Measurements from ENCODE around the gene NPIPA5. TPM values are rescaled to one million over a fixed set of nuclear protein-coding genes. Genes with fewer than 3 reads are reported as not detected.
"Not testable (repeated sequence)": the region's sequence is repeated elsewhere in the genome, so short reads cannot be mapped to it uniquely, and the experiment has no call there.

The NPIPA5 gene
- total RNA-seq, 2 experiments from 2014 or later, result 11.5 to 14.9 TPM

DNA sequence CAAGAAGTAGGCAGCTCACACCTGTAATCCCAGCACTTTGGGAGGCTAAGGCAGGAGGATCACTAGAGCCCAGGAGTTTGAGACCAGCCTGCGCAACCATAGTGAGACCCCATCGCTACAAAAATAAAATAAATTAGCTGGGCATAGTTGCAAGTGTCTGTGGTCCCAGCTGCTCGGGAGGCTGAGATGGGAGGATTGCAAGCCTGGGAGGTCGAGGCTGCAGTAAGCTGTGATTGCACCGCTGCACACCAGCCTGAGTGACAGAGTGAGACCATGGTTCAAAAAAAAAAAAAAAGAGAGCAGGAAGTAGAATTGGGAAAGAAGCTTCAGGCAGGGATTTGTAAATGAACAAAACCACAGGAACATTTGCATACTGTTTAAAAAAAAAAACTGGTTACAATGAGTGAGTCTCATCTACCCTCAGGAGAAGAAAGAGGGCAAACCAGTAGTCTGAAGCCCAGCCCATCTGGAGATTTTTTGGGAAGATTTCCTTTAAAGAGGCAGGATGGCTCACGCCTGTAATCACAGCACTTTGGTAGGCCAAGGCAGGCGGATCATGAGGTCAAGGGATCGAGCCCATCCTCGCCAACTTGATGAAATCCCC, 25.4 kb upstream of the NPIPA5 start:
- Mint-ChIP-seq H3K4me3 (no peak overlapping the region), H3K36me3 (no peaks in the 10 kb centered on the region), H3K27ac (no peak overlapping the region), H3K9me3 (no peaks in the 10 kb centered on the region), H3K27me3 (peaks cover 3% of the 10 kb centered on the region), H3K4me1 (ENCODE audit: low read depth) (no peaks in the 10 kb centered on the region)
- ChIA-PET CTCF (interaction anchor here (0.7 kb wide), 1 partner anchor 419 kb away, joined by 3 read pairs; no protein-coding TSS in a partner anchor), POLR2A (no interaction called here)
- intact Hi-C loops (cut with micrococcal nuclease), result no loop called here
- DNase-seq, result no peak

DNA sequence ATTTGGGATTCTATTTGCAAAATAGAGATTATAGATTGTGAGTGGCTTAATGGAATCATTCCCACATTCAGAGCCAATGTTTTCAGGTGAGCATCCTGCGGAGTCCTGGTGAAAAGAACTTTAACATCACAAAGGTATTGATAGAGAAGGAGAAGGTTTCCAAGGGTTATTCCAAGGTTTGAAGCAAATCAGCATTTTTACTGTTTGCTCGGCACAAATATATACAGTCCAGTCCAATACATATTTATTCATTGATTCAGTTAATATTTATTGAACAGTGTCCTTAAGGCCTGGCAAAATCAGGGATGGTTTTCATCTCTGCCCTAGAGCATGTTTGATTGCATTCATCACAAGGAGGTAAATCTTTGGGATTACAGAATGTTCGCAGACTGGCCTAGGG, 23.9 kb upstream of the NPIPA5 start:
- DNase-seq, result no peak
- ChIA-PET CTCF (no interaction called here), POLR2A (no interaction called here)
- no peaks in the 10 kb centered on the region for H3K36me3 Mint-ChIP-seq
- no peaks in the 10 kb centered on the region for H3K9me3 Mint-ChIP-seq
- peaks cover 5% of the 10 kb centered on the region for H3K27me3 Mint-ChIP-seq
- intact Hi-C loops (cut with micrococcal nuclease), result no loop called here
- no peak overlapping the region for H3K4me3 Mint-ChIP-seq
- H3K27ac Mint-ChIP-seq, result no peak overlapping the region
- no peaks in the 10 kb centered on the region for H3K4me1 Mint-ChIP-seq (ENCODE audit: low read depth)

GRCh38 chr16:15400314-15400713, 22.2 kb upstream of the NPIPA5 start:
- H3K9me3 Mint-ChIP-seq; DNase-seq; intact Hi-C loops (cut with micrococcal nuclease); H3K27ac Mint-ChIP-seq; H3K4me3 Mint-ChIP-seq; H3K4me1 Mint-ChIP-seq (ENCODE audit: low read depth); CTCF ChIA-PET; H3K36me3 Mint-ChIP-seq; POLR2A ChIA-PET: not testable (repeated sequence)
- peaks cover 15% of the 10 kb centered on the region for H3K27me3 Mint-ChIP-seq

GRCh38 chr16:15399317-15399716, 21.2 kb upstream of the NPIPA5 start:
- no peaks in the 10 kb centered on the region for H3K9me3 Mint-ChIP-seq
- no peak for DNase-seq
- ChIA-PET POLR2A (no interaction called here), CTCF (no interaction called here)
- H3K27me3 Mint-ChIP-seq, result peaks cover 20% of the 10 kb centered on the region
- H3K4me1 Mint-ChIP-seq (ENCODE audit: low read depth), result no peaks in the 10 kb centered on the region
- H3K27ac Mint-ChIP-seq, result no peak overlapping the region
- no peak overlapping the region for H3K4me3 Mint-ChIP-seq
- H3K36me3 Mint-ChIP-seq, result no peaks in the 10 kb centered on the region
- intact Hi-C loops (cut with micrococcal nuclease), result no loop called here

DNA sequence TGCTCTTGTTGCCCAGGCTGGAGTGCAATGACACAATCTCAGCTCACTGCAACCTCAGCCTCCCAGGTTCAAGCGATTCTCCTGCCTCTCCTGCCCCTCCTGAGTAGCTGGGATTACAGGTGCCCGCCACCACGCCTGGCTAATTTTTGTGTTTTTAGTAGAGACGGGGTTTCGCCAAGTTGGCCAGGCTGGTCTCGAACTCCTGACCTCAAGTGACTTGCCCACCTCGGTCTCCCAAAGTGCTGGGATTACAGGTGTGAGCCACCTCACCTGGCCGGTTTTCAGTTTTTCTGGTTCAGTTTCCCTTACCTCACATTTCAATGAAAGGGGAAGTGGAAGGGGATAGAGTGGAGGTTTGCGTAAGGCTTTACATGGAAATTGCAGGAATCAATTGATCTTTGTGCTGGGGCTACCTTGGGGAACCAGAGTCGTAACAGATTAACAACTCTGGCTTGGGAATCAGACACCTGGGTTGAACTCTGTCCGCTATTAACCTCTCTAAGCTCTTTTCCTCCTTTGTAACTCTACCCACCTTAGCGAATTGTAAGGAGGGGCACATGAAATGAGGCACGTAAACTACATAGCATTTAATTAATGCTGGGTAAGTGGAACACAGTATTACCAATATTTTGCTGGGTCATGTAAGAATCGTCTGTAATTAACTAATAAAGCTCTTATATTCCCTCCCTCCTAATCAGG, 20.7 kb upstream of the NPIPA5 start:
- POLR2A ChIA-PET, result no interaction called here
- H3K9me3 Mint-ChIP-seq, result no peaks in the 10 kb centered on the region
- H3K4me3 Mint-ChIP-seq, result no peak overlapping the region
- DNase-seq, result no peak
- CTCF ChIA-PET, result no interaction called here
- intact Hi-C loops (cut with micrococcal nuclease), result no loop called here
- H3K4me1 Mint-ChIP-seq (ENCODE audit: low read depth), result no peaks in the 10 kb centered on the region
- H3K36me3 Mint-ChIP-seq, result no peaks in the 10 kb centered on the region
- H3K27ac Mint-ChIP-seq, result no peak overlapping the region
- H3K27me3 Mint-ChIP-seq, result peaks cover 22% of the 10 kb centered on the region

DNA sequence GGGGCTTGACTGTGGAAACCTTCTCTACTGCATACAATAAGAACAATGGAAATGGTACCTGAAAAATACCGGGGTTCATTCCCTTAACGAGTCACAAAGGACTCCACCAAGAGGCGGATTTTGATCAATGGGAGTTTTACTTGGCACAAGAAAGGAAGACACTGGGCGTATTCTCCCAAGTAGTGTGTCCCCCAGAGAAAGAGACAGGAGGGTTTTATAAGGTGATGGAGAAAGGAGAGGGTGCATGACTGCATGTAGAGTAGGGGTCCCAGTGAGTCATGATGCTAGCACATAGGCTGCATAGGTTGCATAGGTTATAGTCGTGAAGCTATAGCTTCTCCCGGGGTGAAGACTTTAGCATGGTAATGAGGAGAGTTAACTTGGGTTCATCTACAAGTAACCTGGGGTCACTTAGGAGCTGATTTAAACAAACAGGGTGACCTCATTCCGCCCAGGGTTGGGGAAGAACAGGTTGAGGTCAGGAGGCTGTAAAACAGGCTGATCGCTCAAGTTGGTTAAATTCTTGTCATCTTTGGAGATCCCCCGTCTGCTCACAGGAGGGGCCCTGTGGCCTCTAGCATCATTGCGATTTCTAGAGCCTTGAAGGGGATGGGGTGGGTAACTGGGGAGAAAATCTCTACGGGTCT, 19.0 kb upstream of the NPIPA5 start:
- Mint-ChIP-seq H3K27me3 (peaks cover 25% of the 10 kb centered on the region), H3K4me3 (no peak overlapping the region), H3K4me1 (ENCODE audit: low read depth) (no peaks in the 10 kb centered on the region), H3K27ac (no peak overlapping the region), H3K36me3 (no peaks in the 10 kb centered on the region), H3K9me3 (no peaks in the 10 kb centered on the region)
- intact Hi-C loops (cut with micrococcal nuclease), result no loop called here
- ChIA-PET CTCF (no interaction called here), POLR2A (no interaction called here)
- DNase-seq, result no peak

GRCh38 chr16:15396509-15396829, 18.4 kb upstream of the NPIPA5 start:
- H3K27ac Mint-ChIP-seq; intact Hi-C loops (cut with micrococcal nuclease); H3K4me1 Mint-ChIP-seq (ENCODE audit: low read depth); CTCF ChIA-PET; H3K9me3 Mint-ChIP-seq; H3K4me3 Mint-ChIP-seq; H3K36me3 Mint-ChIP-seq; POLR2A ChIA-PET; DNase-seq: not testable (repeated sequence)
- peaks cover 29% of the 10 kb centered on the region for H3K27me3 Mint-ChIP-seq

DNA sequence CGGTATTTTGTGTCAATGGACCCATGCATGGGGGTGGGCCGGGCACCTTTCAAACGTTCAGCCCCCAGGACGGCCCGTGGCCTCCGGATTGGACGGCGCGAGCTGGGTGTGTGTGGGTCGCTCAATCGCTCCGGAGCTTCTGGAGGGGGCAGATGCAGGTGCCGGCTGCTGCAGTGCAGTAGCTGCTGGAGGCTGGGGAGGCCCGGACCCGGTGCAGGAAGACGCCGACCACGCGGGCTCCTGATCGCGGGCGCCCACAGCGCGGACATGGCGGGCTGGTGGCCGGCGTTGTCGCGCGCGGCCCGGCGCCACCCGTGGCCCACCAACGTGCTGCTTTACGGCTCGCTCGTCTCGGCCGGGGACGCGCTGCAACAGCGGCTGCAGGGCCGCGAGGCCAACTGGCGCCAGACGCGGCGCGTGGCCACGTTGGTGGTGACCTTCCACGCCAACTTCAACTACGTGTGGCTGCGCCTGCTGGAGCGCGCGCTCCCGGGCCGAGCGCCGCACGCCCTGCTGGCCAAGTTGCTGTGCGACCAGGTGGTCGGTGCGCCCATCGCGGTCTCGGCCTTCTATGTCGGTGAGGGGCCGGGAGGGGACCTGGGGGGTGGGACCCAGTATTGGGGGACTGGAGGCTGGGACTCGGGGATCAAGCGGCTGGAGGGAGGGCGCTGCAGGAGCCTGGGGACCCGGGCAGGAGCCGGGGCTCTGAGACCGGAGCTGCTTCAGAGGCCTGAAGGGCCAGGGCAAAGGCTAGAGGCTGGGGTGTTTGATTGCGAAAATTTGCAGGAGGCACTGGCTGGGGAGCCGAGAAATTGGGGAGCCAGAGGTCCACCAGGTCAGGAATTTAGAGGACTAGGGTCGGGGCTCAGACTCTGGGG, 17.8 kb upstream of the NPIPA5 start, which contains the start of gene MPV17L:
Gene MPV17L (plus strand): TSS at position 124 of the 878 bp plus-strand sequence. CDS start 144 bp downstream, at position 268.
- CTCF ChIA-PET; intact Hi-C loops (cut with micrococcal nuclease); DNase-seq; H3K27ac Mint-ChIP-seq; H3K9me3 Mint-ChIP-seq; POLR2A ChIA-PET; H3K4me1 Mint-ChIP-seq (ENCODE audit: low read depth); H3K36me3 Mint-ChIP-seq; H3K4me3 Mint-ChIP-seq: not testable (repeated sequence)
- peaks cover 32% of the 10 kb centered on the region for H3K27me3 Mint-ChIP-seq

- H3K27ac Mint-ChIP-seq, result not testable (repeated sequence)
These were observed 14.9 kb upstream of the NPIPA5 start for GRCh38 chr16:15393025-15393424.

GRCh38 chr16:15389916-15390315, 11.8 kb upstream of the NPIPA5 start:
- H3K9me3 Mint-ChIP-seq; H3K4me3 Mint-ChIP-seq; POLR2A ChIA-PET; H3K27ac Mint-ChIP-seq; H3K36me3 Mint-ChIP-seq; H3K4me1 Mint-ChIP-seq (ENCODE audit: low read depth); DNase-seq; CTCF ChIA-PET; intact Hi-C loops (cut with micrococcal nuclease): not testable (repeated sequence)
- H3K27me3 Mint-ChIP-seq, result peaks cover 16% of the 10 kb centered on the region

More at GRCh38 chr16:15393025-15393424, 14.9 kb upstream of the NPIPA5 start:
- H3K36me3 Mint-ChIP-seq; POLR2A ChIA-PET; DNase-seq; intact Hi-C loops (cut with micrococcal nuclease); CTCF ChIA-PET; H3K4me3 Mint-ChIP-seq; H3K9me3 Mint-ChIP-seq; H3K4me1 Mint-ChIP-seq (ENCODE audit: low read depth): not testable (repeated sequence)
- peaks cover 31% of the 10 kb centered on the region for H3K27me3 Mint-ChIP-seq

- H3K4me1 Mint-ChIP-seq (ENCODE audit: low read depth); intact Hi-C loops (cut with micrococcal nuclease); H3K4me3 Mint-ChIP-seq: not testable (repeated sequence)
These were observed 10.0 kb upstream of the NPIPA5 start for GRCh38 chr16:15388060-15388459.

DNA sequence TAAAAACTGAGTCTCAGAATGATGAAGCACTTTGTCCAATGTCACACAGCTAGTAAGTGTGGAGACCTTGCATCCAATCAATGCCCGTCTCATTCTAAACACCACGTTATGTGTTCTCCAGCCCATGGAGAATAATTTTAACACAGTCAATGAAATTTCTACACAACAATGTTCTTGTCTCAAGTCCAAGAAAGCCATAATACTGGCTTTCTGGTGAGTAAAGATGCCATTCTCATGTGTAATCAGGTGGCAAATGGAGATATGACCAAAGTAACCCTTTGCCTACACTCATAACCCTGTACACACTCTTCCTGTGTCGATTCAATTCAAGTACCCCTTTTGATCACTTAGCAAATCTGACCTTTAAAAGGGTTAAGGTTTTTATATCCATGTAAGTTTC, 4.7 kb upstream of the NPIPA5 start:
- H3K27me3 Mint-ChIP-seq; H3K4me1 Mint-ChIP-seq (ENCODE audit: low read depth); H3K9me3 Mint-ChIP-seq; H3K4me3 Mint-ChIP-seq; POLR2A ChIA-PET; intact Hi-C loops (cut with micrococcal nuclease); DNase-seq; H3K36me3 Mint-ChIP-seq; CTCF ChIA-PET; H3K27ac Mint-ChIP-seq: not testable (repeated sequence)

More at GRCh38 chr16:15388060-15388459, 10.0 kb upstream of the NPIPA5 start:
- H3K27ac Mint-ChIP-seq, H3K27me3 Mint-ChIP-seq, DNase-seq, H3K36me3 Mint-ChIP-seq, POLR2A ChIA-PET, H3K9me3 Mint-ChIP-seq, CTCF ChIA-PET: not testable (repeated sequence)

Measured in activated CD4-positive, alpha-beta memory T cell treated with anti-CD3 and anti-CD28 coated beads for 36 hours (primary cell).